ENCODE data around the gene GALNT2.

The GALNT2 gene

GRCh38 chr1:230175163-230175747, 108.2 kb downstream of the GALNT2 start:
- H3K4me3 ChIP-seq (ENCODE audit: low read length) = no peak overlapping the region
- H3K9me2 ChIP-seq (replicated peaks; ENCODE audit: insufficient read depth, low read length) = no peaks in the 10 kb centered on the region
- no peaks in the 10 kb centered on the region for H3K9me3 ChIP-seq (replicated peaks; ENCODE audit: insufficient read depth, low read length)
- H3K4me2 ChIP-seq (ENCODE audit: low read depth, low read length) = no peak overlapping the region
- no peak for DNase-seq
- H2AFZ ChIP-seq (ENCODE audit: low read length) = no peak overlapping the region
- no peaks in the 10 kb centered on the region for H3K27me3 ChIP-seq (replicated peaks; ENCODE audit: insufficient read depth, low read length)
- no peaks in the 10 kb centered on the region for H4K20me1 ChIP-seq (ENCODE audit: insufficient read depth, low read length)
- no peak overlapping the region for H3K27ac ChIP-seq (ENCODE audit: low read length)
- no peaks in the 10 kb centered on the region for H3F3A ChIP-seq (ENCODE audit: insufficient read depth, low read length)
- H3K4me1 ChIP-seq (ENCODE audit: low read length) = peaks cover 3% of the 10 kb centered on the region; the same call in 1 of the 2 replicates
- H3K9ac ChIP-seq (ENCODE audit: low read length) = no peak overlapping the region
- no peaks in the 10 kb centered on the region for H3K36me3 ChIP-seq (replicated peaks; ENCODE audit: insufficient read depth, low read length)
- peaks cover 81% of the 10 kb centered on the region for H3K79me2 ChIP-seq (ENCODE audit: low read length)
- TF ChIP-seq CTCF (IDR thresholded peaks at IDR 0.05; ENCODE audit: low read length) (no peak), EZH2 (optimal IDR thresholded peaks at IDR 0.05; ENCODE audit: low read depth, low read length) (no peak), EZH2phosphoT487 (IDR thresholded peaks at IDR 0.05; ENCODE audit: low read length) (no peak)

GRCh38 chr1:230175839-230176238, 108.8 kb downstream of the GALNT2 start:
- H3K9me2 ChIP-seq (replicated peaks; ENCODE audit: insufficient read depth, low read length) = no peaks in the 10 kb centered on the region
- H3K9ac ChIP-seq (ENCODE audit: low read length) = no peak overlapping the region
- H3F3A ChIP-seq (ENCODE audit: insufficient read depth, low read length) = no peaks in the 10 kb centered on the region
- no peak for TF ChIP-seq CTCF (IDR thresholded peaks at IDR 0.05; ENCODE audit: low read length)
- no peak for TF ChIP-seq EZH2 (optimal IDR thresholded peaks at IDR 0.05; ENCODE audit: low read depth, low read length)
- TF ChIP-seq EZH2phosphoT487 (IDR thresholded peaks at IDR 0.05; ENCODE audit: low read length) = no peak
- no peaks in the 10 kb centered on the region for H3K4me1 ChIP-seq (ENCODE audit: low read length)
- DNase-seq = no peak
- H3K4me2 ChIP-seq (ENCODE audit: low read depth, low read length) = no peak overlapping the region
- no peaks in the 10 kb centered on the region for H4K20me1 ChIP-seq (ENCODE audit: insufficient read depth, low read length)
- no peaks in the 10 kb centered on the region for H3K9me3 ChIP-seq (replicated peaks; ENCODE audit: insufficient read depth, low read length)
- no peak overlapping the region for H3K27ac ChIP-seq (ENCODE audit: low read length)
- H3K4me3 ChIP-seq (ENCODE audit: low read length) = no peak overlapping the region
- H3K27me3 ChIP-seq (replicated peaks; ENCODE audit: insufficient read depth, low read length) = no peaks in the 10 kb centered on the region
- H3K36me3 ChIP-seq (replicated peaks; ENCODE audit: insufficient read depth, low read length) = no peaks in the 10 kb centered on the region
- no peak overlapping the region for H2AFZ ChIP-seq (ENCODE audit: low read length)
- H3K79me2 ChIP-seq (ENCODE audit: low read length) = peaks cover 80% of the 10 kb centered on the region

DNA sequence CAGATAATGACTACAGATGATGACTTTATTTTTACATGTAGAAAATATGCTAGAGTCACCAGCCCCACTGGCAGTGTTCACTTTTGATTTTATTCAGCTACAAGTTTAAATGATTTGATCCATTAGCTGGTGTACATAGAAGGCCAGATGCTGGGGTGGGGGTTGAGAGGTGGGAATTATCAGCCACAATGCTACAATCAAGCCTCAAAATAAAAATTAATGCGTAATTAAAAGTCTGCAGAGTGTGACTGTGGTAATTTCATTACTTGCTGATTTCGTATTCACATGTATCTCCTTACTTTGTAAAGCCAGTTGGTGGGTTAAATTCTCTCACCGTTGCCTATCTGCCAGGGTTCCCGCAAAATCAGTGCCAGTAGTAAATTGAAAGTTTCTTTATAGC, 109.3 kb downstream of the GALNT2 start:
- no peaks in the 10 kb centered on the region for H3F3A ChIP-seq (ENCODE audit: insufficient read depth, low read length)
- no peak overlapping the region for H3K27ac ChIP-seq (ENCODE audit: low read length)
- H3K9ac ChIP-seq (ENCODE audit: low read length) = no peak overlapping the region
- H3K27me3 ChIP-seq (replicated peaks; ENCODE audit: insufficient read depth, low read length) = no peaks in the 10 kb centered on the region
- H3K4me1 ChIP-seq (ENCODE audit: low read length) = no peaks in the 10 kb centered on the region
- no peaks in the 10 kb centered on the region for H3K9me2 ChIP-seq (replicated peaks; ENCODE audit: insufficient read depth, low read length)
- H4K20me1 ChIP-seq (ENCODE audit: insufficient read depth, low read length) = no peaks in the 10 kb centered on the region
- no peak overlapping the region for H3K4me2 ChIP-seq (ENCODE audit: low read depth, low read length)
- no peak overlapping the region for H3K4me3 ChIP-seq (ENCODE audit: low read length)
- TF ChIP-seq CTCF (IDR thresholded peaks at IDR 0.05; ENCODE audit: low read length) (no peak), EZH2 (optimal IDR thresholded peaks at IDR 0.05; ENCODE audit: low read depth, low read length) (no peak), EZH2phosphoT487 (IDR thresholded peaks at IDR 0.05; ENCODE audit: low read length) (no peak)
- DNase-seq = no peak
- peaks cover 80% of the 10 kb centered on the region for H3K79me2 ChIP-seq (ENCODE audit: low read length)
- no peaks in the 10 kb centered on the region for H3K9me3 ChIP-seq (replicated peaks; ENCODE audit: insufficient read depth, low read length)
- no peak overlapping the region for H2AFZ ChIP-seq (ENCODE audit: low read length)
- H3K36me3 ChIP-seq (replicated peaks; ENCODE audit: insufficient read depth, low read length) = no peaks in the 10 kb centered on the region

Measured in MM.1S (cell line).